Measurements from ENCODE around the gene INKA2. TPM values are rescaled to one million over a fixed set of nuclear protein-coding genes. Genes with fewer than 3 reads are reported as not detected.

The INKA2 gene
- total RNA-seq, 1 donor, result 4.3 TPM

- no peak for TF ChIP-seq CTCF (IDR thresholded peaks at IDR 0.05; ENCODE audit: insufficient read depth, low read depth, low read length)
- no peak for DNase-seq (ENCODE audit: low read depth)
Observed at GRCh38 chr1:111729946-111730681, 9.1 kb downstream of the INKA2 start.

GRCh38 chr1:111729271-111729921, 9.8 kb downstream of the INKA2 start:
- H3K4me3 ChIP-seq (ENCODE audit: low read depth, low read length), result no peak overlapping the region
- DNase-seq (ENCODE audit: low read depth), result no peak
- TF ChIP-seq CTCF (IDR thresholded peaks at IDR 0.05; ENCODE audit: insufficient read depth, low read depth, low read length), result no peak

More at GRCh38 chr1:111729946-111730681, 9.1 kb downstream of the INKA2 start:
- no peak overlapping the region for H3K4me3 ChIP-seq (ENCODE audit: low read depth, low read length)

- DNase-seq (ENCODE audit: low read depth), result no peak
- no peak for TF ChIP-seq CTCF (IDR thresholded peaks at IDR 0.05; ENCODE audit: insufficient read depth, low read depth, low read length)
- H3K4me3 ChIP-seq (ENCODE audit: low read depth, low read length), result no peak overlapping the region
Observed at GRCh38 chr1:111727056-111727455, 12.1 kb downstream of the INKA2 start.

GRCh38 chr1:111725192-111725591, 14.0 kb downstream of the INKA2 start:
- no peak for TF ChIP-seq CTCF (IDR thresholded peaks at IDR 0.05; ENCODE audit: insufficient read depth, low read depth, low read length)
- DNase-seq (ENCODE audit: low read depth), result no peak
- H3K4me3 ChIP-seq (ENCODE audit: low read depth, low read length), result no peak overlapping the region

- no peak overlapping the region for H3K4me3 ChIP-seq (ENCODE audit: low read depth, low read length)
- no peak for DNase-seq (ENCODE audit: low read depth)
- TF ChIP-seq CTCF (IDR thresholded peaks at IDR 0.05; ENCODE audit: insufficient read depth, low read depth, low read length), result no peak
Observed at GRCh38 chr1:111723871-111724270, 15.3 kb downstream of the INKA2 start.

- DNase-seq (ENCODE audit: low read depth), result no peak
- H3K4me3 ChIP-seq (ENCODE audit: low read depth, low read length), result no peak overlapping the region
- no peak for TF ChIP-seq CTCF (IDR thresholded peaks at IDR 0.05; ENCODE audit: insufficient read depth, low read depth, low read length)
Observed at GRCh38 chr1:111723091-111723806, 15.9 kb downstream of the INKA2 start.
